ENCODE data around the gene AHRR.

GRCh38 chr5:285991-286557, 35.4 kb upstream of the AHRR start:
- no peak for TF ChIP-seq CTCF (IDR thresholded peaks at IDR 0.05; ENCODE audit: insufficient read depth, low read depth, low read length)
- no peak for TF ChIP-seq EZH2 (IDR thresholded peaks at IDR 0.05; ENCODE audit: insufficient read depth, low read length)
